K562 (cell line): ENCODE data around the gene UVRAG. TPM values are rescaled to one million over a fixed set of nuclear protein-coding genes. Genes with fewer than 3 reads are reported as not detected.
A peak's percentile ranks its signal among the peaks of the same experiment; 100 is the strongest.

Source experiments
- BRF2 ChIP-seq: IDR thresholded peaks from 3 replicates; pipeline ENCODE4 v1.6.1; 2011; ENCODE audit warnings: borderline replicate concordance, mild to moderate bottlenecking; ENCODE audit not compliant: insufficient read length, insufficient read depth
- CHD2 ChIP-seq: IDR thresholded peaks from 2 replicates; pipeline ENCODE4 v1.6.1; 2011; ENCODE audit warnings: low read depth, low read length
- CREB1 ChIP-seq, 2 experiments: sonication (generic) in 1 of 2; formaldehyde crosslinking in 1 of 2; IDR thresholded peaks; 2 replicates each; pipeline versions ENCODE4 v1.6.1 to v1.8.0; 2012 to 2022; ENCODE audit warnings: inconsistent platforms in 1 of 2, mild to moderate bottlenecking in 1 of 2, missing genetic modification reagents in 1 of 2, moderate library complexity in 1 of 2
- ELF2 ChIP-seq: fragments of 250-450 bp; sonication (Bioruptor Pico); IDR thresholded peaks from 2 replicates; pipeline ENCODE4 v1.5.0; 2021; ENCODE audit warnings: mild to moderate bottlenecking
- EP400 ChIP-seq: fragments of 450-650 bp; IDR thresholded peaks from 2 replicates; pipeline ENCODE4 v1.6.1; 2017; ENCODE audit warnings: antibody characterized with exemption, mild to moderate bottlenecking, moderate library complexity
- GABPB2 ChIP-seq: fragments of 250-450 bp; sonication (Bioruptor Pico); conservative IDR thresholded peaks from 2 replicates; pipeline ENCODE4 v1.5.1; 2021; ENCODE audit warnings: mild to moderate bottlenecking
- GTF2F1 ChIP-seq: IDR thresholded peaks from 2 replicates; pipeline ENCODE4 v1.6.1; 2011; ENCODE audit warnings: low read depth, low read length, improper control_type of control experiment
- HMGN3 ChIP-seq: IDR thresholded peaks from 2 replicates; pipeline ENCODE4 v1.6.1; 2011; ENCODE audit warnings: borderline replicate concordance, low read depth, mild to moderate bottlenecking, mixed read lengths, low read length; ENCODE audit not compliant: insufficient read length; ENCODE audit errors: extremely low read depth
- HNRNPL ChIP-seq: fragments of 200-400 bp; formaldehyde crosslinking; IDR thresholded peaks from 2 replicates; pipeline ENCODE4 v1.6.1; 2017; ENCODE audit warnings: low read depth, mild to moderate bottlenecking, low read length
- JUN ChIP-seq, 2 experiments: sonication (generic) in 1 of 2; formaldehyde crosslinking in 1 of 2; IDR thresholded peaks; 2 replicates each; pipeline versions ENCODE4 v1.6.1 to v1.8.0; 2012 to 2022; ENCODE audit warnings: borderline replicate concordance in 2 of 2, mild to moderate bottlenecking in 2 of 2, improper control_type of control experiment in 1 of 2, low read depth in 1 of 2, low read length in 1 of 2, missing genetic modification reagents in 1 of 2
- KAT8 ChIP-seq: fragments of 450-650 bp; IDR thresholded peaks from 2 replicates; pipeline ENCODE4 v1.6.1; 2016; ENCODE audit warnings: low read depth, mild to moderate bottlenecking
- KLF13 ChIP-seq: fragments of 450-650 bp; IDR thresholded peaks from 2 replicates; pipeline ENCODE4 v1.6.1; 2016; ENCODE audit warnings: missing genetic modification characterization, low read depth, mild to moderate bottlenecking, missing compliant biosample characterization, moderate library complexity, borderline replicate concordance
- NRF1 ChIP-seq, 2 experiments: fragments of 450-650 bp; IDR thresholded peaks in 1 of 2; conservative IDR thresholded peaks in 1 of 2; 2 replicates each; pipeline ENCODE4 v1.6.1; 2014; ENCODE audit warnings: mild to moderate bottlenecking in 2 of 2
- SMAD3 ChIP-seq: fragments of 450-650 bp; formaldehyde crosslinking; conservative IDR thresholded peaks from 2 replicates; pipeline ENCODE4 v1.4.0; 2020; ENCODE audit warnings: mild to moderate bottlenecking
- TOE1 ChIP-seq, 2 experiments: fragments of 450-650 bp in 1 of 2; sonication (generic) in 1 of 2; formaldehyde crosslinking in 1 of 2; IDR thresholded peaks; 2 replicates each; pipeline versions ENCODE4 v1.7.1 to v1.8.0; 2016 to 2022; ENCODE audit warnings: borderline replicate concordance in 2 of 2, mild to moderate bottlenecking in 2 of 2, antibody characterized with exemption in 1 of 2, inconsistent platforms in 1 of 2, low read depth in 1 of 2, missing genetic modification reagents in 1 of 2, moderate library complexity in 1 of 2
- ZKSCAN1 ChIP-seq: fragments of 150-350 bp; IDR thresholded peaks from 2 replicates; pipeline ENCODE4 v1.6.1; 2016; ENCODE audit warnings: low read depth, low read length
- ZNF134 ChIP-seq: fragments of 250-450 bp; sonication (Bioruptor Pico); conservative IDR thresholded peaks from 2 replicates; pipeline ENCODE4 v1.4.0; 2020
- ZNF165 ChIP-seq: fragments of 250-450 bp; sonication (Bioruptor Pico); IDR thresholded peaks from 2 replicates; pipeline ENCODE4 v1.4.0; 2020; ENCODE audit warnings: borderline replicate concordance
- ZNF224 ChIP-seq: sonication (generic); formaldehyde crosslinking; IDR thresholded peaks from 2 replicates; pipeline ENCODE4 v1.8.0; 2022; ENCODE audit warnings: mild to moderate bottlenecking, missing genetic modification reagents
- ZNF354B ChIP-seq: fragments of 250-450 bp; sonication (Bioruptor Pico); IDR thresholded peaks from 2 replicates; pipeline ENCODE4 v1.4.0; 2020
- polyA plus RNA-seq, 8 experiments: library from polyadenylated mRNA; depleted of rRNA in 4 of 8; stranded (reverse) in 5 of 8; unstranded in 3 of 8; fragments of >200 nt; fragmentation: Nextera tagmentation in 2 of 8; fragmentation: Illumina TruSeq in 1 of 8; extraction: Ambion mirVana in 2 of 8; extraction: Trizol in 1 of 8; gene quantifications; 2 replicates each; pipeline versions ENCODE4 v1.2.1 to v1.2.3, GENCODE V29; 2011 to 2014; ENCODE audit warnings: inconsistent platforms in 1 of 8, missing spikeins in 1 of 8
- total RNA-seq, 7 experiments: library from RNA; depleted of rRNA in 6 of 7; stranded (reverse); fragments of >200 nt in 6 of 7; fragmentation: Illumina TruSeq in 2 of 7; extraction: Trizol in 2 of 7; gene quantifications; 2 replicates each; pipeline versions ENCODE4 v1.2.1 to v1.2.3, GENCODE V29; 2011 to 2021; ENCODE audit warnings: low replicate concordance in 1 of 7
- TF ChIP-seq, protein P1 (sequence below): sonication (generic); IDR thresholded peaks from 2 replicates; pipeline ENCODE4 v1.6.1; 2016
- TF ChIP-seq, protein P2 (sequence below), 2 experiments: fragments of 450-650 bp; IDR thresholded peaks; 2 replicates each; pipeline ENCODE4 v1.6.1; 2016
- TF ChIP-seq, protein P3 (sequence below): sonication (generic); formaldehyde crosslinking; IDR thresholded peaks from 2 replicates; pipeline ENCODE4 v1.8.0; 2022; ENCODE audit warnings: missing genetic modification reagents, mild to moderate bottlenecking, moderate library complexity, borderline replicate concordance

UVRAG gene
- total and polyA plus RNA-seq, 9 of the 15 experiments (the other 6 are each of a cell fraction or from before 2014, with no cell fraction given), result 3.1 to 17.8 (median 12.4) TPM

DNA sequence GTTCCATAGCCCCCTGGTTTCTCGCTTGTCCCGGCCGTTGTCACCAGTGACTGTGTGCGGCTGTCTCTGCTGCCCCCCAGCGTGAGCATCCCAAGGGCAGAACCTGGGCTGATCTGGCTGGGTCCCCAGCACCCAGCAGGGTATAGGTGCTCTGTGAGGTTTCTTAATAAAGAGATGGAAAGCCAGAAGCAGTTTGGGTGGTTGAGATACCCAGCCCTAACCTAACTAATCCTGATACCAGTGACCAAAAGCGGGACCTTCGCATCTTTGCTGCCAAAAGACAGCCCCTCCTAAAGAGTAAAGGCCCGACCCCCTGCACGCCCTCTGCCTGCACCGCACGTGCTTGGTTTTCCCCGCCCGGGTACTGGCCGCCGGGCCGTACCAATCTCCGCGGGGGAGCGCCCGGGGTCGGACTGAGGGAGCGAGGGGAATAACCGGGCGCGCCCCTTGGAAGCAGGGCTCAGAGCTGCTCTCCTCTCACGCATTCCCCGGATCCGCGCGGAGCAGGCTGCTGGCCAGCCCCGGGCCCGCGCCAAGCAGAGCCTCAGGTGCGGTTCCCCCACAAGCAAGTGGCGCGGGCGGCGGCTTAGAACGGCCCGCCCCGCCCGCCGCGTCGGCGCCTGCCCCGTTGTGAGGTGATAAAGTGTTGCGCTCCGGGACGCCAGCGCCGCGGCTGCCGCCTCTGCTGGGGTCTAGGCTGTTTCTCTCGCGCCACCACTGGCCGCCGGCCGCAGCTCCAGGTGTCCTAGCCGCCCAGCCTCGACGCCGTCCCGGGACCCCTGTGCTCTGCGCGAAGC is 46.7 kb upstream of the UVRAG start, which contains the start of gene DGAT2 (continued):
- TF ChIP-seq HMGN3 (peak; percentile 81), HNRNPL (no peak), CHD2 (no peak), ELF2 (CRISPR knock-in tag) (no peak), KAT8 (no peak), BRF2 (no peak), JUN (IDR thresholded peaks at IDR 0.05; ENCODE audit: borderline replicate concordance, low read depth, low read length) (no peak; the same call in 1 of the 2 replicates), JUN (CRISPR knock-in tag; IDR thresholded peaks at IDR 0.05; ENCODE audit: borderline replicate concordance) (no peak), KLF13 (tag) (no peak), GABPB2 (CRISPR knock-in tag) (no peak), ZNF165 (CRISPR knock-in tag) (peak; percentile 9; the same call in 1 of the 2 replicates), GTF2F1 (no peak), ZKSCAN1 (no peak), CREB1 (IDR thresholded peaks at IDR 0.05) (0 out of 2 replicates have a peak, but pooled peaks have one; percentile 45), CREB1 (CRISPR knock-in tag; IDR thresholded peaks at IDR 0.05) (no peak; the same call in 1 of the 2 replicates), SMAD3 (no peak), ZNF224 (no peak), ZNF134 (CRISPR knock-in tag) (0 out of 2 replicates have a peak, but pooled peaks have one; percentile 37), ZNF354B (CRISPR knock-in tag) (no peak), TOE1 (IDR thresholded peaks at IDR 0.05; ENCODE audit: borderline replicate concordance) (peak; percentile 98), TOE1 (CRISPR knock-in tag; IDR thresholded peaks at IDR 0.05; ENCODE audit: borderline replicate concordance, low read depth) (no peak), EP400 (peak; percentile 87), NRF1 (conservative IDR thresholded peaks at IDR 0.05 in 1 of 2, IDR thresholded peaks at IDR 0.05 in 1 of 2) (peak; percentile 80 to 83)
- TF ChIP-seq, protein P1, sequence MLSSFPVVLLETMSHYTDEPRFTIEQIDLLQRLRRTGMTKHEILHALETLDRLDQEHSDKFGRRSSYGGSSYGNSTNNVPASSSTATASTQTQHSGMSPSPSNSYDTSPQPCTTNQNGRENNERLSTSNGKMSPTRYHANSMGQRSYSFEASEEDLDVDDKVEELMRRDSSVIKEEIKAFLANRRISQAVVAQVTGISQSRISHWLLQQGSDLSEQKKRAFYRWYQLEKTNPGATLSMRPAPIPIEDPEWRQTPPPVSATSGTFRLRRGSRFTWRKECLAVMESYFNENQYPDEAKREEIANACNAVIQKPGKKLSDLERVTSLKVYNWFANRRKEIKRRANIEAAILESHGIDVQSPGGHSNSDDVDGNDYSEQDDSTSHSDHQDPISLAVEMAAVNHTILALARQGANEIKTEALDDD, result peak; percentile 69
- TF ChIP-seq, protein P2, sequence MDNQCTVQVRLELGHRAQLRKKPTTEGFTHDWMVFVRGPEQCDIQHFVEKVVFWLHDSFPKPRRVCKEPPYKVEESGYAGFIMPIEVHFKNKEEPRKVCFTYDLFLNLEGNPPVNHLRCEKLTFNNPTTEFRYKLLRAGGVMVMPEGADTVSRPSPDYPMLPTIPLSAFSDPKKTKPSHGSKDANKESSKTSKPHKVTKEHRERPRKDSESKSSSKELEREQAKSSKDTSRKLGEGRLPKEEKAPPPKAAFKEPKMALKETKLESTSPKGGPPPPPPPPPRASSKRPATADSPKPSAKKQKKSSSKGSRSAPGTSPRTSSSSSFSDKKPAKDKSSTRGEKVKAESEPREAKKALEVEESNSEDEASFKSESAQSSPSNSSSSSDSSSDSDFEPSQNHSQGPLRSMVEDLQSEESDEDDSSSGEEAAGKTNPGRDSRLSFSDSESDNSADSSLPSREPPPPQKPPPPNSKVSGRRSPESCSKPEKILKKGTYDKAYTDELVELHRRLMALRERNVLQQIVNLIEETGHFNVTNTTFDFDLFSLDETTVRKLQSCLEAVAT (IDR thresholded peaks at IDR 0.05), result 0 out of 4 replicates have a peak, but pooled peaks of 1 of the 2 experiments have one; percentile 19
- TF ChIP-seq, protein P3, sequence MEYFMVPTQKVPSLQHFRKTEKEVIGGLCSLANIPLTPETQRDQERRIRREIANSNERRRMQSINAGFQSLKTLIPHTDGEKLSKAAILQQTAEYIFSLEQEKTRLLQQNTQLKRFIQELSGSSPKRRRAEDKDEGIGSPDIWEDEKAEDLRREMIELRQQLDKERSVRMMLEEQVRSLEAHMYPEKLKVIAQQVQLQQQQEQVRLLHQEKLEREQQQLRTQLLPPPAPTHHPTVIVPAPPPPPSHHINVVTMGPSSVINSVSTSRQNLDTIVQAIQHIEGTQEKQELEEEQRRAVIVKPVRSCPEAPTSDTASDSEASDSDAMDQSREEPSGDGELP (CRISPR knock-in tag), result peak; percentile 78
